Mammary epithelial cell (primary cell): ENCODE results near the gene FBXO10.

Experiments used
- EZH2 ChIP-seq: IDR thresholded peaks from 2 replicates; pipeline ENCODE4 v1.6.1; 2012; ENCODE audit warnings: low read length, inconsistent platforms, borderline replicate concordance
- TF ChIP-seq, protein P1 (sequence below), 2 donors: IDR thresholded peaks in 1 of 2; conservative IDR thresholded peaks in 1 of 2; 2 replicates each; pipeline ENCODE4 v1.5.1; 2011 to 2012; ENCODE audit warnings: inconsistent platforms in 2 of 2, low read length in 2 of 2, mild to moderate bottlenecking in 2 of 2, control low read depth in 1 of 2, low read depth in 1 of 2; ENCODE audit not compliant: insufficient read depth in 1 of 2; ENCODE audit errors: extremely low read depth in 1 of 2

DNA sequence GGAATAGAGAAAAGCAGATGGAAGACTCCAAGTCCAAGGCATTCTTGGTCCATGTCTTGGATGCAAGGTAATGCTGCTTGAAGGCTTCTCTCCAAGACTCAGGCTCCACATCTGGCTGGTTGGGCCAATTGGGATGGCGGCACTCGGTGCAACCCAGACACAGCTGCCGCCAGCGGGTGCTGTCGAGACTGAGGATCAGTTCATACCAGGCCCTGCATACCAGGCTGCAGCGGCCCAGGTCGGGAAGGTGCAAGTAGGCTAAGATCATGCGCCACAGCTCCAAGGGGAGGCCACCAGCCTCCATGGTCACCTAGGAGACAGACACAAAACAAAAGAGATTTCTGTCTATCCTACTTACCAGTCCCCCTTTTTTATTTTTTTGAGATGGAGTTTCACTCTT is 34.7 kb downstream of the FBXO10 start:
- TF ChIP-seq, protein P1, sequence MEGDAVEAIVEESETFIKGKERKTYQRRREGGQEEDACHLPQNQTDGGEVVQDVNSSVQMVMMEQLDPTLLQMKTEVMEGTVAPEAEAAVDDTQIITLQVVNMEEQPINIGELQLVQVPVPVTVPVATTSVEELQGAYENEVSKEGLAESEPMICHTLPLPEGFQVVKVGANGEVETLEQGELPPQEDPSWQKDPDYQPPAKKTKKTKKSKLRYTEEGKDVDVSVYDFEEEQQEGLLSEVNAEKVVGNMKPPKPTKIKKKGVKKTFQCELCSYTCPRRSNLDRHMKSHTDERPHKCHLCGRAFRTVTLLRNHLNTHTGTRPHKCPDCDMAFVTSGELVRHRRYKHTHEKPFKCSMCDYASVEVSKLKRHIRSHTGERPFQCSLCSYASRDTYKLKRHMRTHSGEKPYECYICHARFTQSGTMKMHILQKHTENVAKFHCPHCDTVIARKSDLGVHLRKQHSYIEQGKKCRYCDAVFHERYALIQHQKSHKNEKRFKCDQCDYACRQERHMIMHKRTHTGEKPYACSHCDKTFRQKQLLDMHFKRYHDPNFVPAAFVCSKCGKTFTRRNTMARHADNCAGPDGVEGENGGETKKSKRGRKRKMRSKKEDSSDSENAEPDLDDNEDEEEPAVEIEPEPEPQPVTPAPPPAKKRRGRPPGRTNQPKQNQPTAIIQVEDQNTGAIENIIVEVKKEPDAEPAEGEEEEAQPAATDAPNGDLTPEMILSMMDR (conservative IDR thresholded peaks at IDR 0.05 in 1 of 2, IDR thresholded peaks at IDR 0.05 in 1 of 2; ENCODE audit: extremely low read depth in 1 of 2, insufficient read depth in 1 of 2, low read depth in 1 of 2, low read length in 2 of 2): no peak
- TF ChIP-seq EZH2: no peak
